PFSK-1 (cell line): ENCODE results near the gene SAMD10.

Experiments
- FOXP2 ChIP-seq: optimal IDR thresholded peaks from 2 replicates; pipeline ENCODE3; 2011; ENCODE audit warnings: borderline replicate concordance, control low read depth, inconsistent platforms; ENCODE audit not compliant: insufficient read depth; ENCODE audit errors: extremely low read length, extremely low read depth
- POLR2AphosphoS5 ChIP-seq: IDR thresholded peaks from 2 replicates; pipeline ENCODE4 v1.6.1; 2012; ENCODE audit warnings: low read depth, mild to moderate bottlenecking, control low read depth, low read length, moderate library complexity
- REST ChIP-seq, 2 experiments: IDR thresholded peaks; 2 replicates each; pipeline versions ENCODE4 v1.6.1 to v1.8.0; 2011 to 2012; ENCODE audit warnings: low read depth in 2 of 2, low read length in 2 of 2, control low read depth in 1 of 2, inconsistent platforms in 1 of 2, mild to moderate bottlenecking in 1 of 2, moderate library complexity in 1 of 2; ENCODE audit not compliant: insufficient read depth in 1 of 2
- SIN3A ChIP-seq: IDR thresholded peaks from 2 replicates; pipeline ENCODE4 v1.6.1; 2012; ENCODE audit warnings: mild to moderate bottlenecking, low read length, moderate library complexity, borderline replicate concordance; ENCODE audit not compliant: insufficient read depth
- TAF1 ChIP-seq: IDR thresholded peaks from 2 replicates; pipeline ENCODE4 v1.6.1; 2012; ENCODE audit warnings: low read length, control low read depth, borderline replicate concordance; ENCODE audit not compliant: insufficient read depth

SAMD10 gene

DNA sequence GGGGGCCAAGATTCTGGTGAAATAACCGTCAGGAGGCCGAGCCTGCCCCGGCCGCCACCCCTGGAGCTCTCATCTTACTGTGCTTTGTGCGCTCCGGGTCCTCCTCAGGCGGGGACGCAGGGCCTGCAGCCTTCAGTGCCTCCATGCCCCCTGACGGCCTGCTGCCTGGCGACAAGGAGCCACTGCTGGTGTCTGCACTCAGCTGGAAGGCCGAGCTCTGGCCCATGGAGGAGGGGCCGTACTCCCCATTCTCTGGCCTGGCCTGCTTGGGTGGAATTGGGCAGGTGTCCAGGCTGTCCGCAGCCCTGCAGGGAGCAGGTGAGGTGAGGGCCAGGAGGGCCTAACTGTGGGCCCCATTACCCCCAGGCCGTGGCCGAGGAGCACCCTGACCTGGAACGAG, 15.0 kb downstream of the SAMD10 start:
- no peak for TF ChIP-seq FOXP2
- no peak for TF ChIP-seq POLR2AphosphoS5
- no peak for TF ChIP-seq SIN3A
- no peak for TF ChIP-seq REST (IDR thresholded peaks at IDR 0.05; ENCODE audit: insufficient read depth in 1 of 2, low read depth in 2 of 2, low read length in 2 of 2)
- no peak for TF ChIP-seq TAF1

- TF ChIP-seq TAF1 (no peak), FOXP2 (no peak), REST (IDR thresholded peaks at IDR 0.05; ENCODE audit: insufficient read depth in 1 of 2, low read depth in 2 of 2, low read length in 2 of 2) (no peak), SIN3A (no peak), POLR2AphosphoS5 (no peak)
Measured at GRCh38 chr20:63963784-63964301, 15.6 kb downstream of the SAMD10 start.

GRCh38 chr20:63963348-63963741, 16.1 kb downstream of the SAMD10 start:
- TF ChIP-seq FOXP2 (no peak), POLR2AphosphoS5 (no peak), SIN3A (no peak), TAF1 (no peak), REST (IDR thresholded peaks at IDR 0.05; ENCODE audit: insufficient read depth in 1 of 2, low read depth in 2 of 2, low read length in 2 of 2) (no peak)

DNA sequence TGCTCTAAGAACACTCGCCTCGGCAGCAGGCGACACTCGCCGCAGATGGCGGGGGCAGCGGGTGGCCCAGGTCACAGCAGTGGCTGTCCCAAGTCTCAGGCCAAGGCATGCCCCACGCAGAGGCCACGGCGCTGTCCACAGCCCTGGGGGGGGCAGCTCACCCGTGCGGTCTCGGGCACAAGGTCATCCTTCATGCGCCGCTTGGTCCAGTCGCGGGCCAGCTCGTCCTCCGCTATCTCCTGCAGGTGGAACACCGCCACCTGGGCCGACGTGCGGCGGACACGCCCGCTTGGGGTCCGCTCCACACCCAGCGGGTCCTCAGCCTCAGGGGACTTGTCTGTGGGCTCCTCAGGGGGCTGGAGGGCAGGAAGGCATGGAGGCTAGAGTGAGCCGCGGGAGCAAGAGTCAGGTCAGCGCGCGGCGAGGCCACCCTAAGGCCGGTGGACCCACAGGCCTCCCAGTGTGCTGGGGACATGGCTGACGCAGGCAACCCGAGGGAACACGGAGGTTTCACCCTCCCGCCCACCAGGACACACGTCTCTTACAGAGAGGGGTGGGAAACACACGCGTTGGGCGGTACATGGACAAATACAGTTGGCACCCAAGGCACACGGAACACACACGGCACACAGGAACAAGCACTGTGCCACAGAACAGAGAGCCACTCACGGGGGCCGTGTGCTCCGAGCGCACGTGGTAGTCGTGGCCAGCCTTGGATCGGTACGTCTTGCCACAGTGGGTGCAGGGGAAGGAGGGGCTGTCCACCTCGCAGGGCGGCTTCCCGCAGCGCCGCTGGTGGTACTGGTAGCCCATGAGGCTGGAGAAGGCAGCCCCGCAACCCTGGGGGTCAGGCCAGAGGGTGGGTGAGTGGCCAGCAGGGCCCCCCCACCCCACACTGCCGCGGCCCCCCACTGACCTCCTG, 16.8 kb downstream of the SAMD10 start:
- TF ChIP-seq SIN3A (no peak), REST (IDR thresholded peaks at IDR 0.05; ENCODE audit: insufficient read depth in 1 of 2, low read depth in 2 of 2, low read length in 2 of 2) (no peak), FOXP2 (no peak), TAF1 (no peak), POLR2AphosphoS5 (no peak)
